ENCODE results near the gene MAP9.
A peak's percentile ranks its signal among the peaks of the same experiment; 100 is the strongest.
"Not testable (repeated sequence)": the region's sequence is repeated elsewhere in the genome, so short reads cannot be mapped to it uniquely, and the experiment has no call there.

The MAP9 gene

DNA sequence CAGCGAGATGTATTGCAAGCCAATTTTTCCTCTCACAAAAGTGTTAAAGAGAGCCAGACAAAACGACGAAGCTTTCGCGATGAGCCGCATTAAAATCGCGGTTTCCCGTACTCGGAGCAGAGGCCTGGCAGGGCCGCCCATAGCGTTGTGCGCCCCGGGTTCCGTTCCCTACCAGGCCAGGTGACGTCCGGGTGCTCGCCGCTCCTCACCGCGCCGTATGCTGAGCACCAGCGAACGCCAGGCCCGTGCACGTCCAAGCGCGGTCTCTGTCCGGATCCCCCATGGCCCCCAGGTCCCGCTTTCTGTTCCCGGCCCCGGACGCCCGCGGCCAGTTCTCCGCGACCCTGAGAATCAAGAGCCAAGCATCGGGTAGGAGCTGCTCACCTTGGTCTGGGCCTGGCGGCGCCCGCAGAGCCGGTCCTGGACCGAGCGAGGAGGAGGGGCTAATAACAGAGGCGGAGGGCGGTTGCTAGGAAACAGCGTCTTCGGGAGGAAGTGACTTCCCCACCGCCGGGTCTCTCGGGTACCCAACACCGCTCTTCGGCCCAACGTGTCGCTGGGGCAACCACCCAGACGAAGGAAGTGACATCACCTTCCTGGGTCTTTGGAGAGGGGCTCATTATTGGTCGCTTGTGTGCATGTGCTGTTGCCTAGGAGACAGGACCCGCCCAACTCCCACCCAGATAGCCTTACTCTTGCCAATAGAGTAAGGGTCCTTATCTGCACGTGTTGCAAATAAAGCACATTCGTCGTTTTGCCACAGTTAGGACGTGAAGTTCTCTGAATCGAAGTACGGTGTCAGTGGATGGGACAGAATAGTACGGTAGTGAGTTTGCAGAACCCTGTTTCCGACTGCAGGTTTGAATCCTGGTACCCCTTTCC, at the start of gene MAP9:
MAP9 (minus strand) TSS at position 579 of the 882 bp plus-strand sequence. CDS start 1,115 bp downstream, outside the sequence.
- peak; percentile 94 for DNase-seq

DNA sequence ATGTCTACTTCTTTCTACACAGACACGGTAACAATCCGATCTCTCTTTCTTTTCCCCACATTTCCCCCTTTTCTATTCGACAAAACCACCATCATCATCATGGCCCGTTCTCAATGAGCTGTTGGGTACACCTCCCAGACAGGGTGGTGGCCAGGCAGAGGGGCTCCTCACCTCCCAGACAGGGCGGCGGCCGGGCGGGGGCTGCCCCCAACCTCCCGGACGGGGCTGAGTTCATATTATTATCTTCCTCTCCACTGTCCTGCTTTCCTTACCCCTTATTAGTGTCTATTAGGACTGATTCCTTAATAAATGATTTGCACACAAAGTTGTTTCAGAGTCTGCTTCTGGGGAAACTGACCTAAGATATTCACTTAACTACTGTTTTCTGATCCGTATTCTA, 48.0 kb upstream of the MAP9 start:
- not testable (repeated sequence) for DNase-seq

DNA sequence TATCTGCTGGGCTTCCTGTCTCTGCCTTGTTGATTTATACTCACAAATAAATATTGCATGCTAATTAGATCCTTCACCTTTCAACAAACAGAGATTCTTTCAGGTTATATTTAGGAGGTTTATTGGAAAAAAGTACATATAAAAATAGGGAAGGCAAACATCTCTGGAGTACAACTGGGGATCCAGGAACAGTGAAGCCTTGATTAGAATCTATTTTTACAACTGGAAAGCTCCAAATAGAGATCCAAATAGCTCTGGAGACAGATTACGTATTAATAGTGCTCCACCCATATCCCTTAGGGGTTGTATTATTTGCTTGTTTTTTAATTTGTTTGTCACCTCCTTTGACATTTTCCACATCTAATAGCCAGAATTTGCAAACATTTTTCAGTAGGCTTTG, 46.9 kb upstream of the MAP9 start:
- no peak for DNase-seq

- no peak for DNase-seq
Measured at GRCh38 chr4:155419266-155419665, 42.5 kb upstream of the MAP9 start.

GRCh38 chr4:155415662-155416061, 38.9 kb upstream of the MAP9 start:
- DNase-seq: no peak

- DNase-seq: no peak
Measured at GRCh38 chr4:155413451-155413850, 36.7 kb upstream of the MAP9 start.

GRCh38 chr4:155411546-155411945, 34.8 kb upstream of the MAP9 start:
- no peak for DNase-seq

- DNase-seq: no peak
Measured at GRCh38 chr4:155408796-155409195, 32.0 kb upstream of the MAP9 start.

GRCh38 chr4:155407480-155407879, 30.7 kb upstream of the MAP9 start:
- no peak for DNase-seq

GRCh38 chr4:155405059-155405458, 28.3 kb upstream of the MAP9 start:
- no peak for DNase-seq

GRCh38 chr4:155403886-155404285, 27.1 kb upstream of the MAP9 start:
- DNase-seq: no peak

GRCh38 chr4:155402941-155403340, 26.2 kb upstream of the MAP9 start:
- DNase-seq: no peak

DNA sequence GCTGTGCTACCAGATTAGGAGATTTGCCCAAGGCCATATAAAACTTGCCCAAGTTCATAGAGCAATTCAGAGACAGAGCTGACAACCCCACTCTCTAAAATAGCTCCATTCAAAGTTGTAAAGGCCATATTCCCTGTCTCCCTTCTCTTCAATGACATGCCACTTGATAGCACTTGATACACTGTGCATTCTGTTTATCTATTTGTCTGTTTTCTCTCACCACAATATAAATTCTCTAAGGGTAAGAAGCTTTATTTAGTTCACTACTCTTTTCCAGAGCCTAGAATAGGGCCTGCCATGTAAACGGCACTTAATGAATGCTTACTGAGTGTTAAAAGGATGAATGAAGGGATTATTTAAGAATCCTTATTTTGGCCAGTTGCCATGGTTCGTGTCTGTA, 24.1 kb upstream of the MAP9 start:
- DNase-seq: no peak

GRCh38 chr4:155399974-155400697, 23.4 kb upstream of the MAP9 start:
- DNase-seq: no peak

DNA sequence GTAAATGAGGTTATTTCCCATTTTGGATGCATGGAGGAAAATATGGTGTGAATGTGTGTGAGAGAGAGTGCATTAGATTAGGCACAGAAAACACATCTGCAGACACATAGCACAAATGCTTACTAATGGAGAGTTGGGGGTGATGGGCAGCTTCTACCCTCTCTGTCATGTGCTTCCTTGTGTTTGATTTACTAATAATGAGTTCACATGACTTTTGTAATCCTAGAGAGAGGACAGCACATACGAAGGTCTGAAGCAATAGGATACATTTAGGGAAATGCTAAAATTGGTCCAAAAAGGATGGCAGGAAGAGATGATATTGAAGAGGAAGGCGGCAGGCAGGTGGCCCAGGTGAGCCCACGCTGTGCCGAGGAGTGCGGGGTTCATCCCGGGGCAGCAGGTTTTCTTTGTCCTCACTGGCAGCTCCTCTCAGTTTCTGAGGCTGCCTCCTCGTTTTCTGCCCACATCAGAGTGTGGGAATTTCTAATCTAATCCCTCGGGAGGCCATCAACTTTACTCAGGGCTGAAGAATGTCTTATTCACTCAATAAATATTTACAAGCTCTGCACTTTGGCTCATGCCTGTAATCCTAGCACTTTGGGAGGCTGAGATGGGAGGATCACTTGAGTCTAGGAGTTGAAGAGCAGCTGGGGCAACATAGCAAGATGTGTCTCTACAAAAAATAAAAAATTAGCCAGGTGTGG, 15.9 kb upstream of the MAP9 start:
- no peak for DNase-seq

- DNase-seq: no peak
Measured at GRCh38 chr4:155391932-155392331, 15.2 kb upstream of the MAP9 start.

GRCh38 chr4:155388162-155388561, 11.4 kb upstream of the MAP9 start:
- no peak for DNase-seq

- no peak for DNase-seq
Measured at GRCh38 chr4:155383541-155383940, 6.8 kb upstream of the MAP9 start.

GRCh38 chr4:155377276-155377675, 511 bp upstream of the MAP9 start:
- no peak for DNase-seq

- DNase-seq: no peak
Measured at GRCh38 chr4:155371432-155372043, 5.2 kb downstream of the MAP9 start.

DNA sequence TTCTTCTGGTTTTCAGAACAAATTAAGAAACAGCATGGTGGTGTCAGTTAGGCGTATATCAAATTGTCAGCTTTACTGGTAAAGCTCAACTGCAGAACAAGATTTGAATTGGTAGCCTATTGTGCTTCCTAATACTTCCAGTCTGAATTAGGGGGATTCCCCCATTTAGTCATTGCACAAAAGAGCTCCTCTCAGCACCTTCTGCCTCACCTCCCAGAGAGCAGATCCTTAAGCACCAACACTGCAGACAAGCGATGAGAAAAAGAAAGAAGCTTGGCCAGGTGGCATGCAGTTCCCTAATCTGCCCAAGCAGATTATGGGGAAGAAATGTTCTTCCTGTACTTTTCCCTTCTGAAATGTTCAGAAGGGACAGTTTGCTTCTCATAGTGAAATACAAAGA, 9.2 kb downstream of the MAP9 start:
- no peak for DNase-seq

DNA sequence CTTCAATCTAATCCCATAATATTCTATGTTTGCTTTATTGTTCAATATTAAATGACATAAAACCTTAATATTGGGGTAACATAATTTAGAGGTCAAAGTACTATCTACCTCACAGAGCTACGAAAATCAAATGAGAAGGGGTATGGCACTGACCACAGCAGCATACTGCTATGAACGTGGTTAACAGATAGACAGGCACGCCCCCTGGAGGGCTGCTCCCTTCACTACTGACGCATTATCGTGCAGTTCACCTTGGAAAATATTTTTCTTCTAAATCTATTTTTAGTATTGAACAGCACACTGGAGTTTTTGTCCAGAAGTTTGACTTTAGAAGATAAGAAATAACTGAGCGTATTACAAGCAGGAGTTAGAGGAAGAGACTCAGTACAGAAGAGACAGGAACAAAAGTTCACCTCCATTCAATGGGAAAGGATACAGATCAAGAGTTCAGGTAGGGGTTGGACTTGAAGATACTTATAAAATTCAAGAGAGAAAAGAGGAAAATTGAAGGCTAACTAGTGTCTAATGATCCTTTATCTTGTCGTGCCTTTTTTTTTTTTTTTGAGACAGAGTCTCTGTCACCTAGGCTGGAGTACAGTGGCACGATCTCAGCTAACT, 22.7 kb downstream of the MAP9 start:
- peak; percentile 56 for DNase-seq

GRCh38 chr4:155342142-155342541, 34.6 kb downstream of the MAP9 start:
- no peak for DNase-seq

Data from left hindlimb (tissue), 1 donor.